GM12891 (cell line): Measurements from ENCODE around the gene CDH4.

Experiments
- POLR2A ChIP-seq: IDR thresholded peaks from 2 replicates; pipeline ENCODE4 v1.6.1; 2011; ENCODE audit warnings: low read depth, low read length, control low read depth
- POLR2AphosphoS5 ChIP-seq: IDR thresholded peaks from 2 replicates; pipeline ENCODE4 v1.6.1; 2011; ENCODE audit warnings: low read depth, low read length, control low read depth
- POU2F2 ChIP-seq: IDR thresholded peaks from 2 replicates; pipeline ENCODE4 v1.6.1; 2011; ENCODE audit warnings: low read depth, mild to moderate bottlenecking, control low read depth, low read length, moderate library complexity

- TF ChIP-seq POLR2AphosphoS5 = no peak
- TF ChIP-seq POLR2A = no peak
- no peak for TF ChIP-seq POU2F2
These were observed 458.0 kb downstream of the CDH4 start for GRCh38 chr20:61710108-61710507.
